Kidney epithelial cell (primary cell): Measurements from ENCODE around the gene LILRA6. TPM values are rescaled to one million over a fixed set of nuclear protein-coding genes. Genes with fewer than 3 reads are reported as not detected.

ENCODE experiments used
- DNase-seq: peaks from one replicate; pipeline ENCODE4 v3.0.0-alpha.2; 2010; ENCODE audit warnings: low read depth
- H3K27me3 ChIP-seq: 2 replicates; pipeline ENCODE4 v1.6.0; 2011; ENCODE audit warnings: low read length; ENCODE audit not compliant: control insufficient read depth, insufficient read depth
- H3K36me3 ChIP-seq: 2 replicates; pipeline ENCODE4 v1.5.1; 2011; ENCODE audit warnings: low read length; ENCODE audit not compliant: control insufficient read depth, insufficient read depth
- H3K4me3 ChIP-seq: 2 replicates; pipeline ENCODE4 v1.5.1; 2011; ENCODE audit warnings: low read depth, mild to moderate bottlenecking, control low read depth, low read length
- total RNA-seq: library from RNA; depleted of rRNA; stranded (reverse); fragments of >200 nt; gene quantifications from 2 replicates; pipeline ENCODE4 v1.2.3, GENCODE V29; 2015
- TF ChIP-seq, protein P1 (sequence below): IDR thresholded peaks from 2 replicates; pipeline ENCODE4 v1.5.1; 2011; ENCODE audit warnings: mild to moderate bottlenecking, moderate library complexity, low read length, control low read depth, inconsistent platforms; ENCODE audit not compliant: insufficient read depth, poor library complexity, severe bottlenecking

The LILRA6 gene
- total RNA-seq, 1 donor from 2014 or later = not detected

DNA sequence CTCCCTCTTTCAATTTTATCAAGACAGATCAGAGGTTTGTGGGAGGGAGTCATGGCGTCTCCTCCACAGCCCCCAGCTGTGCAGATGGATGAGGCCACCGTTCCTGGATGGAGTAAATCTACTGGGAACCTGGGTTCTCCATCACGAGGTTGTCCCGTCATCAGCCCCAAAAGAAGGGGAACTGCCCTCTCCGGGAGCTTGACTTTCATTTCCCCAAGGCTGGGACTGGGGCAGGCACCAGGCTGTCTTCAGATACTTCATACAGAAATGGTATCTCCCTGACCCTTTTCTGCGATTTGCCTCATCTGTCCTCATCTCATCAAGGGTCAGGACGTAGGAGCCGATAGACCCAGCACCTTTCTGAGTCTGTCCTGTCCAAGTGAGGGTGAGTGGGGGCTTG is 28.5 kb upstream of the LILRA6 start:
- Histone ChIP-seq H3K27me3 (peaks cover 2% of the 10 kb centered on the region), H3K4me3 (no peak overlapping the region), H3K36me3 (no peaks in the 10 kb centered on the region)
- no peak for DNase-seq
- TF ChIP-seq, protein P1, sequence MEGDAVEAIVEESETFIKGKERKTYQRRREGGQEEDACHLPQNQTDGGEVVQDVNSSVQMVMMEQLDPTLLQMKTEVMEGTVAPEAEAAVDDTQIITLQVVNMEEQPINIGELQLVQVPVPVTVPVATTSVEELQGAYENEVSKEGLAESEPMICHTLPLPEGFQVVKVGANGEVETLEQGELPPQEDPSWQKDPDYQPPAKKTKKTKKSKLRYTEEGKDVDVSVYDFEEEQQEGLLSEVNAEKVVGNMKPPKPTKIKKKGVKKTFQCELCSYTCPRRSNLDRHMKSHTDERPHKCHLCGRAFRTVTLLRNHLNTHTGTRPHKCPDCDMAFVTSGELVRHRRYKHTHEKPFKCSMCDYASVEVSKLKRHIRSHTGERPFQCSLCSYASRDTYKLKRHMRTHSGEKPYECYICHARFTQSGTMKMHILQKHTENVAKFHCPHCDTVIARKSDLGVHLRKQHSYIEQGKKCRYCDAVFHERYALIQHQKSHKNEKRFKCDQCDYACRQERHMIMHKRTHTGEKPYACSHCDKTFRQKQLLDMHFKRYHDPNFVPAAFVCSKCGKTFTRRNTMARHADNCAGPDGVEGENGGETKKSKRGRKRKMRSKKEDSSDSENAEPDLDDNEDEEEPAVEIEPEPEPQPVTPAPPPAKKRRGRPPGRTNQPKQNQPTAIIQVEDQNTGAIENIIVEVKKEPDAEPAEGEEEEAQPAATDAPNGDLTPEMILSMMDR = no peak

DNA sequence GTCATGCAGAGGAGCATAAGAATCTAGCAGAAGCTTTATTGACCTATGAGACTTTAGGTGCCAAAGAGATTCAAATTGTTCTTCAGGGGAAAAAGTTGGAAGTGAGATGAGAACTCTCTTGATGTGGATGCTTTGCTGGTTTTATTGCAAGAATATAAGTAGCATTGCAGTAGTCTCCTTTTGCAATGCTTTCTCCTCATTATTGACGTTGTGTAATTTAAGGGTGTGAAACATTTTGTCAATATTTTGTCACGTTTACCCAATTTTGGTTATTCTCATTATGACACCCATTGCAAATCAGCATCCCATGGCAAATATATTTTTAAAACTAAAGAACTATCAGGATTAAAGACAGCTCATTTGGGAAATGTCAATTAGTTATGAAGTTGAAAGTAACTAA is 26.3 kb upstream of the LILRA6 start:
- TF ChIP-seq, protein P1 = no peak
- H3K27me3 ChIP-seq = no peaks in the 10 kb centered on the region
- H3K4me3 ChIP-seq = no peak overlapping the region
- DNase-seq = no peak
- no peaks in the 10 kb centered on the region for H3K36me3 ChIP-seq

DNA sequence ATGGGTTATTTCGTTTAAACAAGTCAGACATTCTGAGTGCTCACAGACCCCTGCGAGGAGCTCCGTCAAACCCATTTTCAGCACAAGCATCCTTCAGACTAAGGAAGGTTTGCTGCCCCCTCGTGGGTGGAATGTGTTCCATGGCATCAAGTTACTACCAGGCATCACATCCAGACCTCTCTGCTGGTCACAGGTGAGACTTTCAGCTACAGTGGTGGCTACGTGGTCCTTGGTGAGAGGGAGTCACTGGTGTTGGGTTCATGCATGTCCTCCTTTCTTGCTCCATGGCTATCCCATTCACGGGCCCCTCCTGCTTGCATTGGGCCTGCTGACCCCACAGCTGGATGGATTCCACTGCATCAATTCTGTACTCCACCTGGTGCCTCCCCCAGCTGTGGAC is 23.5 kb upstream of the LILRA6 start:
- no peaks in the 10 kb centered on the region for H3K27me3 ChIP-seq
- H3K4me3 ChIP-seq = no peak overlapping the region
- no peaks in the 10 kb centered on the region for H3K36me3 ChIP-seq
- TF ChIP-seq, protein P1 = peak; percentile 66
- peak; percentile 32 for DNase-seq

DNA sequence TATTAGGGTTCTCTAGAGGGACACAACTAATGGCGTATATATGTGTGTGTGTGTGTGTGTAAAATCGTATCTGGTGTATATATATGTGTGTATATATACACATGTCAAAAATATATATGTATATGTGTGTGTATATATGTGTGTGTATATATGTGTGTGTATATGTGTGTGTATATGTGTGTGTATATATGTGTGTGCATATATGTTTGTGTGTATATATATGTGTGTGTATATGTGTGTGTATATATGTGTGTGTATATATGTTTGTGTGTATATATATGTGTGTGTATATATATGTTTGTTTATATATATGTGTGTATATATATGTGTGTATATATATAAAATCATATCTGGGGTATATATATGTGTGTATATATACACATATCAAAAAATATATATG is 19.9 kb upstream of the LILRA6 start:
- no peak overlapping the region for H3K4me3 ChIP-seq
- no peaks in the 10 kb centered on the region for H3K27me3 ChIP-seq
- TF ChIP-seq, protein P1 = no peak
- no peaks in the 10 kb centered on the region for H3K36me3 ChIP-seq
- no peak for DNase-seq

DNA sequence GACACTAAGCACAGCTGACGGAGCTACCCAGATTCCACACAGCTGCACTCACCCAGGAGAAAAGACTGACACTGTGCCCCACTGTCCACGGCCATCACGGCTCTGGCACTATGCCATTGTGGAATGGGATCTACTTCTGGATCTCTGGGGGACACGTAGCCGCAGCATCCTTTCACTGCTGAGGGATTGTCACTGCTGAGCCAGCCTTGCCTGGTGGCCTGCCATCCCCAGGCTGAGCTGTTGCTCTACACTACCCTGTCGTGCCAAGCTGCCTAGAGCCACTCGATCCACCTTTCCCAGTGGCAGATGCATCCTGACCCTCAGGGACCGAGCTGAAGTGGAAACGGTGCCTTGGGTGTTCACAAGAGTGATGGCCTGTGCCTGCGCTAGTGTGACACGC is 19.5 kb upstream of the LILRA6 start:
- TF ChIP-seq, protein P1 = no peak
- Histone ChIP-seq H3K36me3 (no peaks in the 10 kb centered on the region), H3K27me3 (no peaks in the 10 kb centered on the region), H3K4me3 (no peak overlapping the region)
- DNase-seq = no peak

DNA sequence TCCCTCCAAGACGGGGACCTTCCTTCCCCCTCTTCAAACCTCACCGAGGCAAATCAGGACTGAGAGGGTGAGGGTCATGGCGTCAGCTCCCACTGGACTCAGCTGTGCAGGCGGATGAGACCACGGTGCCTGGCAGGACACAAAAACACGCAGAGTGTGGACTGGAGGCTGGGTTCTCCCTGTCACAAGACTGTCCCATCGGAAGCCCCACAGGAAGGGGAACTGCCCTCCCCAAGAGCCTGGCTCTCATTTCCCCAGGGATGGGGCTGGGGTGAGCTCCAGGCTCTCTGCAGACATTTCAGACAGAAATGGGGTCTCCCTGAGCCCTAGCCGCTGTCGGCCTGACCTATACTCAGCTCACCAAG is 14.5 kb upstream of the LILRA6 start, which contains the start of gene LILRB5:
Gene LILRB5 (minus strand): TSS at position 158 of the 365 bp plus-strand sequence. CDS start 80 bp downstream, at position 78.
- Histone ChIP-seq H3K4me3 (no peak within 1 kb of the TSS), H3K27me3 (peaks cover 12% of the 10 kb centered on the region)
- TF ChIP-seq, protein P1 = no peak

More for the DNA sequence above, 14.5 kb upstream of the LILRA6 start, which contains the start of gene LILRB5:
- no peak for DNase-seq
- H3K36me3 ChIP-seq = no peaks in the 10 kb centered on the region
